Tongue (tissue), 2 donors: ENCODE data around the gene TSKU. TPM values are rescaled to one million over a fixed set of nuclear protein-coding genes. Genes with fewer than 3 reads are reported as not detected.

Experiments used
- DNase-seq: peaks from one replicate; pipeline ENCODE4 v3.0.0-alpha.2; 2015
- total RNA-seq: library from RNA; depleted of rRNA; stranded (reverse); fragments of >200 nt; gene quantifications from one replicate; pipeline ENCODE4 v1.2.3, GENCODE V29; 2014

Gene TSKU
- total RNA-seq, 1 donor from 2014 or later: 14.6 TPM

GRCh38 chr11:76752321-76753143 is 30.6 kb upstream of the TSKU start:
- DNase-seq: peak; percentile 68

GRCh38 chr11:76753449-76753848 is 29.7 kb upstream of the TSKU start:
- DNase-seq: no peak

- no peak for DNase-seq
Observed at GRCh38 chr11:76753950-76754349, 29.2 kb upstream of the TSKU start.

GRCh38 chr11:76756341-76756741 is 26.8 kb upstream of the TSKU start:
- peak; percentile 50 for DNase-seq

GRCh38 chr11:76758311-76758710 is 24.8 kb upstream of the TSKU start:
- DNase-seq: no peak

GRCh38 chr11:76759092-76759491 is 24.1 kb upstream of the TSKU start:
- no peak for DNase-seq

GRCh38 chr11:76759517-76759916 is 23.6 kb upstream of the TSKU start:
- DNase-seq: no peak

- no peak for DNase-seq
Observed at GRCh38 chr11:76760236-76760635, 22.9 kb upstream of the TSKU start.

GRCh38 chr11:76761718-76762355 is 21.3 kb upstream of the TSKU start:
- DNase-seq: no peak

GRCh38 chr11:76762356-76762752 is 20.8 kb upstream of the TSKU start:
- no peak for DNase-seq

GRCh38 chr11:76762867-76763572 is 20.1 kb upstream of the TSKU start:
- no peak for DNase-seq

- peak; percentile 72 for DNase-seq
Observed at GRCh38 chr11:76763573-76764346, 19.4 kb upstream of the TSKU start.

GRCh38 chr11:76764941-76765665 is 18.1 kb upstream of the TSKU start:
- no peak for DNase-seq

GRCh38 chr11:76765863-76766350 is 17.2 kb upstream of the TSKU start:
- no peak for DNase-seq

- DNase-seq: no peak
Observed at GRCh38 chr11:76766521-76766920, 16.6 kb upstream of the TSKU start.

- no peak for DNase-seq
Observed at GRCh38 chr11:76767659-76768058, 15.5 kb upstream of the TSKU start.

GRCh38 chr11:76768088-76768908 is 14.9 kb upstream of the TSKU start:
- peak; percentile 77 for DNase-seq

GRCh38 chr11:76768909-76769560 is 14.1 kb upstream of the TSKU start:
- no peak for DNase-seq

- DNase-seq: no peak
Observed at GRCh38 chr11:76769645-76770586, 13.2 kb upstream of the TSKU start.
